ENCODE results near the gene ZPR1.

Gene ZPR1

DNA sequence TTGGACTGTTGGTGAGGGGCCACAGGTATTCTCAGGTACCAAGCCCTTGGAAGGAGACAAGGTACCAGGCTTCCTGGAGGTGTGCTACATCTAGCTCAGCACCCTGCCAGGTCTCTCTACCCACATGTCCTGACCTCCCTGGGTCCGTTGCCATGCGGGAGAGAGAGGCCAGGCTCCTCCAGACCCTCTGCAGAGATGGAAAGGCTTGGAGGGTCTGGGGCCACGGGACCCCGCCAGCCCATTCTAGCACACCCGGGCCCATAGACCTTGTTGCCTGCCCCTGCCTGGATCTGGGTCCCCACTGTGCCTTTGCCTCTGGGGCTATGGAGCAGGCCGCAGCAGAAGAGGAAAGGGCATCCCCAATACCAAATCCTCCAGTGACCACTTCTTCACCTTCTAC, 39.6 kb upstream of the ZPR1 start:
- TF ChIP-seq, protein P1, sequence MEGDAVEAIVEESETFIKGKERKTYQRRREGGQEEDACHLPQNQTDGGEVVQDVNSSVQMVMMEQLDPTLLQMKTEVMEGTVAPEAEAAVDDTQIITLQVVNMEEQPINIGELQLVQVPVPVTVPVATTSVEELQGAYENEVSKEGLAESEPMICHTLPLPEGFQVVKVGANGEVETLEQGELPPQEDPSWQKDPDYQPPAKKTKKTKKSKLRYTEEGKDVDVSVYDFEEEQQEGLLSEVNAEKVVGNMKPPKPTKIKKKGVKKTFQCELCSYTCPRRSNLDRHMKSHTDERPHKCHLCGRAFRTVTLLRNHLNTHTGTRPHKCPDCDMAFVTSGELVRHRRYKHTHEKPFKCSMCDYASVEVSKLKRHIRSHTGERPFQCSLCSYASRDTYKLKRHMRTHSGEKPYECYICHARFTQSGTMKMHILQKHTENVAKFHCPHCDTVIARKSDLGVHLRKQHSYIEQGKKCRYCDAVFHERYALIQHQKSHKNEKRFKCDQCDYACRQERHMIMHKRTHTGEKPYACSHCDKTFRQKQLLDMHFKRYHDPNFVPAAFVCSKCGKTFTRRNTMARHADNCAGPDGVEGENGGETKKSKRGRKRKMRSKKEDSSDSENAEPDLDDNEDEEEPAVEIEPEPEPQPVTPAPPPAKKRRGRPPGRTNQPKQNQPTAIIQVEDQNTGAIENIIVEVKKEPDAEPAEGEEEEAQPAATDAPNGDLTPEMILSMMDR (IDR thresholded peaks at IDR 0.05; ENCODE audit: insufficient read depth, low read depth, low read length, missing control alignments): no peak
- DNase-seq (ENCODE audit: low read depth): no peak
- no peak overlapping the region for H3K4me3 ChIP-seq (ENCODE audit: low read length)

DNA sequence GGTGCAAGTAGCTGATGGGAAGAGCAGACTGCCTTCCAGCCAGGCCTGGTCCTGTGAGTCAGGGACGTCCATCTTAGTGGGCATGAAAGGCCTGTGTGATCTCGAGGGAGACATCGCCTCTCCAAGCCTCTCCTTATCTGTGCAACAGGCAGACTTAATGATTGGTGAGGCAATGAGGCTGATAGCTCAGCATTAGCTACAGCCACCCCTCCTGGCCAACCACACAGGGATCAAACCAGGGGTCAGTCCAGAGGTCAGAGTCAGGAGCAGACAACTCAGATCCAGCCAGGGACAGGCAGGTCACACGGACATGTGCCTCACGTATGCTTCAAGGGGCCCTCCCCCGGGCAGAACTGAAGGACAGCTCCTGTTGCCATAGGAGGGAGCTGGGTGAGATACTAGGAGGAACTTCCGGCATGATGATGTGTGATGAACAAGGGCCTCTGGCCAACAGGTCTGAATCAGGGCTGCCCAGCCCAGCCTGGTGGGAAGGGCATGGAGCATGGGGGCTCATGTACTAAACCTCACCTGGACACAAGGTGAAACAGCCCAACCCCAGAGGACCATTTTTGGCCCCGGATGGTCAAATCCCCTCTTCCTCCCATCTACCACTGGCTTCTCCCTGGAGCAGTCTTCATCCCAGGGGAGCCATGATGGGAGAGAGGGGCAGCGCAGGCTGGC, 39.1 kb upstream of the ZPR1 start:
- DNase-seq (ENCODE audit: low read depth): no peak
- no peak overlapping the region for H3K4me3 ChIP-seq (ENCODE audit: low read length)
- TF ChIP-seq, protein P1 (IDR thresholded peaks at IDR 0.05; ENCODE audit: insufficient read depth, low read depth, low read length, missing control alignments): no peak

DNA sequence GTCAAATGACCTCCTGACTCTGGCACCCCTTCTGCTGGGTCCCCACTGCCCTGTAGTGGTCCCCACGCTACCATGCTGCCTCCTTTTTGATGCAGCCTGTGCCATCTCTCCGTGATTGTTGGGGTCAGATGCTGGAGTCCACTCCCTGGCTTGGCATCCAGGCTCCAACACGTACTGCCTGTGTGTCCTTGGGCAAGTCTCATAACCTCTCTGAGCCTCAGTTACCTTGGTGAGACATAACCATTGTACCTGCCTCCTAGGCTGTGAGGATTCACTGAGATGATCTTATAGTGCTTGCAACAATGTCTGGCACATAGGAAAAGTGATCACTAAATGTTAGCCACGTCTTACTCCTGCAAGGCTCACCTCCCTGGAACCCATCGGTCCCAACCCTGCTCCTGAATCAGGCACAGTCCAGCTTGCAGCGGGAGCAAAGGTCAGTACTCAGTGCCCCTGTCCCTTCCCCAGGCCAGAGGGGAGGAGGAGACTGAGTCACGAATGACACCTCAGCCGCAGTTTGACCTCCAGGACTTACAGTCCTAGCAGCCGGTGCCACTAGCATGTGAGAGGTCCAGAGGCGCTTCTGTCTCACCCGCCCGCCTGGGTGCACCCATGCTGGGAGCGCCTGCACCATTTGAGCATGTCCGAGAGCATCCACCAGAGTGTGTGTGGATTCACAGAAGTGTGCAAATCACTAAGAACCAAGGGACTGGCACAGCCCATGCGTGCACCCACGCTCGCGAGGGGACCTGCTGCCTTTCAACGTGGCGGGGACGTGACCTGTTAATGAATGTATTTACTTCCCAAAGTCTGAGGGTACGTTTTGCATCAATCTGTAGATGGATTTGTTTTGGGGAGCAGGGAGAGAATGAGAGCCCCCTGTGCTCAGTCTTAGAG, 38.3 kb upstream of the ZPR1 start:
- TF ChIP-seq, protein P1 (IDR thresholded peaks at IDR 0.05; ENCODE audit: insufficient read depth, low read depth, low read length, missing control alignments): no peak
- H3K4me3 ChIP-seq (ENCODE audit: low read length): no peak overlapping the region
- no peak for DNase-seq (ENCODE audit: low read depth)

DNA sequence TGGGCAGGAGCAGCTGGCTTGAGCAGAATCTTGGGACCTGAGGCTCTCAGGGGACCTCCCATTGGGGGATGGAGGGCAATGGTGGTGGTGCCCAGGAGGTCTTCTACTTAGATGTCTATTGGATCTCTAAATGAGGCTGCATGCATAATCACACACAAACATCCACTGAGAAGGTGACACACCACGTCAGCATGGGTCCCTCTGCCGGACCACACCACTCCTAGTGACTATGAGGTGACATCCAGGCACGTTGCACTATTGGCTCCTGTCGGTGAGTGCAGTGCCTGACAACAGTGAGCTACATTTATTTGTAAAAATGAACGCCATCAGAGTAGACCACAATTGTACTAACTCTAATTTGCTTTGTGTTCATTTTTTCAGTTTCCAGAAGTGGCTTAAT, 37.6 kb upstream of the ZPR1 start:
- no peak overlapping the region for H3K4me3 ChIP-seq (ENCODE audit: low read length)
- TF ChIP-seq, protein P1 (IDR thresholded peaks at IDR 0.05; ENCODE audit: insufficient read depth, low read depth, low read length, missing control alignments): no peak
- no peak for DNase-seq (ENCODE audit: low read depth)

DNA sequence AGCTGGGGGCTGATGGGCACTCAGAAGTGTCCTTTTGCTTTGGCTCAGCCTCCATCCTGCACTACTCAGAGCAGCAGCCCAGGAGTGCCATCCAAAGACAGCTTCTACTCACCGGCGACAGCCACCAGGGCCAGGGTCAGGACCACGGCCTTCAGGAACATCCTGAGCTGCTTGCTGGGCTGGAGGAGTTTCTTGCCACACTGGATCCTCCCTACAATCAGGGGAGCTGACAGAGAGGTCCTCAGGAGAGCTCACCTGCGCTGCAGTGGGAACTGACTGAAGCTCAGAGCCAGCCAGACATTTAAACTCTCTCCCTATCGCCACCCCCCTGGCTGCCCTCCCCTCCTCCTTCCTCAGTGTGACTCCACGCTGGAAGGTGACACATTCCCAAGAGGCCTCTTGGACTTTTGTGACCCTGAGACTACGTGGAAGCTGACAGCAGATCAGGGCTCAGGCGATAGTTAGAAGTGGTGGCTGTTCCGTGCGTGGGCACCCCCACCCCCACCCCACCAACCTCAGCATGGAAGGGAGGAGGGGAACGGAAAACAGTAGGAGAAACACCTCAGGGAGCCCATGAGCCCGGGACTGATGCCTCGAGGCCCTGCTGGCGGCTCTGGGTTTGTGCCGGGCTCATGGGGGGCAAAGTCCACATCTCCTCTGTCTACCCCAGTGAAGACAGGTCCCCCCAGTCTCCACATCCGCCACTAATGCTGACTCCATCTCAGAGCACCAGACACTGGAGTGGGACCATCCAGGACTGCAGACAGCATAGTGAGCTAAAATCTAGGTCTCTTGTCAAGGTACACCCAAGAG, 35.4 kb upstream of the ZPR1 start, which contains the start of gene APOA4:
APOA4 (minus strand) TSS at position 274 of the 813 bp plus-strand sequence; CDS start at position 161, 113 bp downstream.
- TF ChIP-seq, protein P1 (IDR thresholded peaks at IDR 0.05; ENCODE audit: insufficient read depth, low read depth, low read length, missing control alignments): no peak
- H3K4me3 ChIP-seq (ENCODE audit: low read length): no peak within 1 kb of the TSS
- no peak for DNase-seq (ENCODE audit: low read depth)

DNA sequence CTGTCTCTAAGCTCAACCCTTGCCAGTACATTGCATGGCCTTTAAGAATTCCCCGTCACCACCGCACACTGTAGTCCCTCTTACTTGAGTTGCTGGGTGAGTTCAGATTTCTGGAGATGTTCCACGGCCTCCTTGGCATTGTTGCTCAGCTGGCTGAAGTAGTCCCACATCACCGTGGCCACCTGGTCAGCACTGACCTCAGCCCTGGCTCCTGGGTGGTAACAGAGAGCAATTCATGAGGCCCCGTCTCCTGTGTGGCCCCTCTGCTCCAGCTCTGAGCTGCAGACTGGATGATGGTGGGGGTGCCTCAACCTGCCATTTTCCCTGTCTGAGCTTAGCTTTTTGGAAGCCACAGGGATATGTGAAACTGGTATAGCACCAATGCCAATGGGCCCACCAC, 34.8 kb upstream of the ZPR1 start:
- no peak overlapping the region for H3K4me3 ChIP-seq (ENCODE audit: low read length)
- DNase-seq (ENCODE audit: low read depth): no peak
- TF ChIP-seq, protein P1 (IDR thresholded peaks at IDR 0.05; ENCODE audit: insufficient read depth, low read depth, low read length, missing control alignments): no peak
